SK-N-MC (cell line): Measurements from ENCODE around the gene ATF7IP.
"Not testable (repeated sequence)": the region's sequence is repeated elsewhere in the genome, so short reads cannot be mapped to it uniquely, and the experiment has no call there.

Experiments used
- EZH2 ChIP-seq: fragments of 200-600 bp; sonication (generic); IDR thresholded peaks from one replicate; pipeline ENCODE4 v1.6.1; 2017; ENCODE audit warnings: antibody characterized with exemption
- FOXP2 ChIP-seq: optimal IDR thresholded peaks from 2 replicates; pipeline ENCODE3; 2011; ENCODE audit warnings: mild to moderate bottlenecking, moderate library complexity; ENCODE audit not compliant: insufficient read depth; ENCODE audit errors: extremely low read length, control extremely low read depth
- POLR2AphosphoS5 ChIP-seq: IDR thresholded peaks from 2 replicates; pipeline ENCODE4 v1.6.1; 2012; ENCODE audit warnings: mild to moderate bottlenecking, low read depth, low read length, borderline replicate concordance

GRCh38 chr12:14405407-14405806 is 39.9 kb downstream of the ATF7IP start:
- TF ChIP-seq EZH2, POLR2AphosphoS5, FOXP2: not testable (repeated sequence)
